ENCODE measurements around the gene ARMH3. TPM values are rescaled to one million over a fixed set of nuclear protein-coding genes. Genes with fewer than 3 reads are reported as not detected.
A peak's percentile ranks its signal among the peaks of the same experiment; 100 is the strongest.

The ARMH3 gene
- total RNA-seq, 4 donors from 2014 or later, result 9.7 to 14.9 (median 13.4) TPM

DNA sequence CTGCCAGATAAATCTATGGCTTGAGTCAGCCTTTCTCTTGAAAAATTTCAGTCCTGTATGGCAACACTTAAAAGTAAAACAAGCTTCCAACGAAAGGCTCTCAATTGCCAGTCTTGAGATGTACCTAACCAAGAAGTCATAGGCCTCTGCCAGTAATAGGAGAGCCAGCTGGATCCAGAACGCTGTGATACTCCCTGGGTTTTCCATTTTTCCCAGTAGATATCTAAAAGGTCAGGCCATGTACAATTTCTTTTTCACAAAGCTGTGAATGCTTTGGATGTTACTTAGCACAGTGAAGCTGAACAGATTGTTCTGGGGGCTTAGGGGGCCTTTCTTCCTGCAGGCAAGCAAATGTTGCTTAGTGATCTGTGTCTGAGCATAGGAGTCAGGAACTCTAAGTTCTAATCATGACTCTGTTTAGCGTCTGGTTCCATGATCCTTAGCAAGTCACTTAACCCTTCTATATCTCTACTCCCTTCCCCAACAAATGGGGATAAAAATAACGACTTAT lies 86.5 kb downstream of the ARMH3 start:
- no peak overlapping the region for H3K4me3 ChIP-seq
- intact Hi-C loops (cut with DNase I; ENCODE audit: low total_unique reads), result no loop called here
- no peak for DNase-seq
- no peaks in the 10 kb centered on the region for H3K9me3 ChIP-seq
- H3K27ac ChIP-seq, result peak overlapping the region in 2 of 4 donors; percentile 29 to 98
- TF ChIP-seq, protein P1, sequence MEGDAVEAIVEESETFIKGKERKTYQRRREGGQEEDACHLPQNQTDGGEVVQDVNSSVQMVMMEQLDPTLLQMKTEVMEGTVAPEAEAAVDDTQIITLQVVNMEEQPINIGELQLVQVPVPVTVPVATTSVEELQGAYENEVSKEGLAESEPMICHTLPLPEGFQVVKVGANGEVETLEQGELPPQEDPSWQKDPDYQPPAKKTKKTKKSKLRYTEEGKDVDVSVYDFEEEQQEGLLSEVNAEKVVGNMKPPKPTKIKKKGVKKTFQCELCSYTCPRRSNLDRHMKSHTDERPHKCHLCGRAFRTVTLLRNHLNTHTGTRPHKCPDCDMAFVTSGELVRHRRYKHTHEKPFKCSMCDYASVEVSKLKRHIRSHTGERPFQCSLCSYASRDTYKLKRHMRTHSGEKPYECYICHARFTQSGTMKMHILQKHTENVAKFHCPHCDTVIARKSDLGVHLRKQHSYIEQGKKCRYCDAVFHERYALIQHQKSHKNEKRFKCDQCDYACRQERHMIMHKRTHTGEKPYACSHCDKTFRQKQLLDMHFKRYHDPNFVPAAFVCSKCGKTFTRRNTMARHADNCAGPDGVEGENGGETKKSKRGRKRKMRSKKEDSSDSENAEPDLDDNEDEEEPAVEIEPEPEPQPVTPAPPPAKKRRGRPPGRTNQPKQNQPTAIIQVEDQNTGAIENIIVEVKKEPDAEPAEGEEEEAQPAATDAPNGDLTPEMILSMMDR (IDR thresholded peaks at IDR 0.05 in 4 of 5, conservative IDR thresholded peaks at IDR 0.05 in 1 of 5), result no peak
- no peak for TF ChIP-seq POLR2A (IDR thresholded peaks at IDR 0.05)
- in situ Hi-C loops (cut with MboI; ENCODE audit: low sequenced_read_pairs in 4 of 4), result no loop called here
- H3K27me3 ChIP-seq, result no peaks in the 10 kb centered on the region
- no peak for ATAC-seq
- H3K4me1 ChIP-seq, result peaks cover 24 to 61% of the 10 kb centered on the region in 2 donors
- peaks cover 0 to 34% of the 10 kb centered on the region in 2 donors for H3K36me3 ChIP-seq

DNA sequence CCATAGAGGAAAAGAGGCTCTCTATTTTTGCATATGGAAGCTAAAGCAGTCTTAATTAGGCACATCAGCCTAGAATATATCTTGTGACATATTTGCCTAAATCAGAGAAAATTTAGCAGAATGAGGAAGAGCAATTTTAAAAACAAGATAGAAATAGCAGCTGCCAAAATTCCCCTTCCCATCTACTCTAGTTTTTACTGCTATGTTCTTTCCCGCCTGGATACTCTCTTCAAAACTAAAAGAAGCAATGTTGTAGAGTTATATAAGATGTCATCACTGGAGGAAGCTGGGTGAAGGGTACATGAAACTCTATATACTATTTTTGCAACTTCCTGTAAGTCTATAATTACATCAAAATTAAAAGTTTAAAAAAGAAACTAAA lies 87.0 kb downstream of the ARMH3 start:
- H3K27ac ChIP-seq, result peak overlapping the region in 3 of 4 donors; percentile 6 to 98 (median 29)
- no peak for TF ChIP-seq POLR2A (IDR thresholded peaks at IDR 0.05)
- TF ChIP-seq, protein P1 (IDR thresholded peaks at IDR 0.05 in 4 of 5, conservative IDR thresholded peaks at IDR 0.05 in 1 of 5), result no peak
- H3K9me3 ChIP-seq, result no peaks in the 10 kb centered on the region
- H3K4me1 ChIP-seq, result peaks cover 19 to 56% of the 10 kb centered on the region in 2 donors
- ATAC-seq (no peak), DNase-seq (no peak)
- H3K4me3 ChIP-seq, result no peak overlapping the region
- intact Hi-C loops (cut with DNase I; ENCODE audit: low total_unique reads) (no loop called here), in situ Hi-C loops (cut with MboI; ENCODE audit: low sequenced_read_pairs in 4 of 4) (no loop called here)
- H3K27me3 ChIP-seq, result no peaks in the 10 kb centered on the region
- H3K36me3 ChIP-seq, result peaks cover 0 to 31% of the 10 kb centered on the region in 2 donors

DNA sequence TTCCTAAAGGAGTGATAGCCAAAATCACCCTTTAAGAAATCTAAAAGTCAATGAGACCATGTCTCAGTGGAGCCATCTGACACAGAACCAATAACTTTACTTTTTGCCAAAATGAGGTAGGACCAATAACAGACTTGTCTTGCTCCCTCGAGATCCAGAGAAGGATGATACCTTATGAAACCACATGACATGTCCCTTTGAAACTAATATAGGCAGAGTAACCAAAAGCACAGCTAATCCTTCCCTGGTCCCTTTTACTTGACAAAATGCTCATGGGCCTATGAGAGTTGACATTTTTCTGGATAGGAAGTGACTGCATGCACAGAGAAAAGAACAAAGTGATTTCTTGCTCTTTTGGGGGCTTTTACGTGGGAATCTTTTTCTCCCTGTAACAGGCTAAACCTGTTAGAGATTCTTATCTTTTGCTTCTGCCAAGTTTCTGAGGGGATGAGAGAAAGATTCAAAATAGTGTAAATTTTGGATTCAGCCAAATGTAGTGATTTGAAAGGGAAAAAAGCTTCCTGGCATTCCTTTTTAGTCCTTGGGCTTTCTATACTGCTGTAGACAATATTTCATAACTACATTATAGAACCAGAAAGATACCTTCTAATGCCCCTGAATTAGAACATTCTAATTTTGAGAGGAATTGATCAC lies 87.6 kb downstream of the ARMH3 start:
- Histone ChIP-seq H3K36me3 (peaks cover 0 to 31% of the 10 kb centered on the region in 2 donors), H3K27me3 (no peaks in the 10 kb centered on the region), H3K27ac (peak overlapping the region; percentile 6 to 98 (median 61)), H3K4me1 (peaks cover 18 to 51% of the 10 kb centered on the region in 2 donors), H3K9me3 (no peaks in the 10 kb centered on the region), H3K4me3 (no peak overlapping the region)
- intact Hi-C loops (cut with DNase I; ENCODE audit: low total_unique reads), result no loop called here
- DNase-seq (no peak), ATAC-seq (peak; percentile 53 to 77)
- in situ Hi-C loops (cut with MboI; ENCODE audit: low sequenced_read_pairs in 4 of 4), result no loop called here
- TF ChIP-seq, protein P1 (IDR thresholded peaks at IDR 0.05 in 4 of 5, conservative IDR thresholded peaks at IDR 0.05 in 1 of 5), result no peak
- no peak for TF ChIP-seq POLR2A (IDR thresholded peaks at IDR 0.05)

DNA sequence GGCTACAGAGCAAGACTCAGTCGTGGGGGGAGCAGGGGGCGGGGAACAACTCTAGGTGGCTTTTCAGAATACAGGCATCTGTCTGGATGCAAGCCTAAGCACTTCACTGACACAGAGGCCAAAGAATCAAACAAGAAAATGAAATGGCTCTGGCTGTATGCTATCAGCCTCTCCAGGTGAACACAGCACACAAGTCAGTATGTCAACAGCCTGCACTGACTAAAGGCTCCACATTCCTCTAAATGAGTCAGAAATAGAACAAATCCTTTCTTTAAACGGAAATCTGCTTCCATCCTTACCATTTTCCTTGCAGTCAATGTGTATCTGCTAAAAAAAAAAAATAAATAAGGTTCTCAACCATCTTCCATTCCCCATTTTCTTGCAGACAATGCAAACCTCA lies 88.3 kb downstream of the ARMH3 start:
- ATAC-seq, result no peak
- in situ Hi-C loops (cut with MboI; ENCODE audit: low sequenced_read_pairs in 4 of 4) (no loop called here), intact Hi-C loops (cut with DNase I; ENCODE audit: low total_unique reads) (no loop called here)
- Histone ChIP-seq H3K36me3 (peaks cover 0 to 29% of the 10 kb centered on the region in 2 donors), H3K27me3 (no peaks in the 10 kb centered on the region), H3K4me3 (no peak overlapping the region), H3K27ac (peak overlapping the region; percentile 6 to 98 (median 61)), H3K4me1 (peaks cover 19 to 48% of the 10 kb centered on the region in 2 donors), H3K9me3 (no peaks in the 10 kb centered on the region)
- TF ChIP-seq, protein P1 (IDR thresholded peaks at IDR 0.05 in 4 of 5, conservative IDR thresholded peaks at IDR 0.05 in 1 of 5), result no peak
- TF ChIP-seq POLR2A (IDR thresholded peaks at IDR 0.05), result no peak
- no peak for DNase-seq

Data from gastrocnemius medialis (tissue), 4 donors.